ENCODE data around the gene ZNF26. TPM values are rescaled to one million over a fixed set of nuclear protein-coding genes. Genes with fewer than 3 reads are reported as not detected.

The ZNF26 gene
- total and polyA plus RNA-seq, 7 experiments from 2014 or later: 12.6 to 38.8 (median 29.9) TPM

DNA sequence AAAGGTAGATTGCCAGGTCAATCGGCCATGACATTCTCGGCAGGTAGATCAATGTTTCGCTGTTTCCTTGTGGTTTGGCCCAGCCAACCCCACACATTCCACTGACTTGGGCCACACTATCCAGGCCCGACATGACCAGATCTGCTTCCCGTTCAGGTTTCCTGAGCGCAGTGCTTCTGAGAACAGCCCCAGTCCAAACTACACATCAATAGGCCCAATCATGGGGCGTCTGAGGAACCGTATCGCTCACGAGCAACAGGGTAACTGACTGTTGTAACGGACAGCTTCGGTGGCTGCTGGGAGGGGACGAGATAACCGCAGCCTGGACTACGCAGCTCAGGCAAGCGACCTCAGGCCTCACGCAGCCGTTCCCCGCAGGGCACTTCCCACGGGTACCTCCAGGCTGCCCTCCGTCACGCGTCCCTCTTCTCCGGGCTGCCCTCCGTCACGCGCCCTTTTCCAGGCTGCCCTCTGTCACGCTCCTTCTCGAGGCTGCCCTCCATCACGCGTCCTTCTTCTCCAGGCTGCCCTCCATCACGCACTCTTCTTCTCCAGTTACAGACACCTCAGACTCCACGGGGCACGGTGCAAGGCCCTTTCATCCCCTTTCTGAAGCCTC lies 44.7 kb upstream of the ZNF26 start:
- intact Hi-C loops (cut with micrococcal nuclease): no loop called here
- Histone ChIP-seq H3K27me3 (ENCODE audit: control insufficient read depth in 2 of 2, insufficient read depth in 2 of 2, low read length in 2 of 2) (no peaks in the 10 kb centered on the region), H3K4me3 (ENCODE audit: low read length) (no peak overlapping the region), H3K36me3 (ENCODE audit: control insufficient read depth in 2 of 3, insufficient read depth in 3 of 3, low read length in 3 of 3) (peaks cover 23 to 51% (median 26%) of the 10 kb centered on the region in 3 experiments), H3K4me1 (ENCODE audit: control insufficient read depth in 2 of 2, insufficient read depth in 2 of 2, low read length in 2 of 2) (no peaks in the 10 kb centered on the region), H3K27ac (ENCODE audit: low read depth, low read length) (no peak overlapping the region), H3K9me3 (ENCODE audit: control insufficient read depth in 2 of 3, low read length in 3 of 3) (peaks cover 10 to 65% (median 12%) of the 10 kb centered on the region in 3 experiments)
- Mint-ChIP-seq H3K4me1 (no peaks in the 10 kb centered on the region), H3K36me3 (peaks cover 13 to 70% (median 58%) of the 10 kb centered on the region in 5 donors), H3K27ac (peak overlapping the region in 1 of 9 donors; percentile 49), H3K4me3 (no peak overlapping the region), H3K9me3 (peaks cover 0 to 85% (median 55%) of the 10 kb centered on the region in 11 donors), H3K27me3 (no peaks in the 10 kb centered on the region)
- ChIA-PET POLR2A (no interaction called here), CTCF (no interaction called here)
- DNase-seq (no peak), ATAC-seq (no peak)

DNA sequence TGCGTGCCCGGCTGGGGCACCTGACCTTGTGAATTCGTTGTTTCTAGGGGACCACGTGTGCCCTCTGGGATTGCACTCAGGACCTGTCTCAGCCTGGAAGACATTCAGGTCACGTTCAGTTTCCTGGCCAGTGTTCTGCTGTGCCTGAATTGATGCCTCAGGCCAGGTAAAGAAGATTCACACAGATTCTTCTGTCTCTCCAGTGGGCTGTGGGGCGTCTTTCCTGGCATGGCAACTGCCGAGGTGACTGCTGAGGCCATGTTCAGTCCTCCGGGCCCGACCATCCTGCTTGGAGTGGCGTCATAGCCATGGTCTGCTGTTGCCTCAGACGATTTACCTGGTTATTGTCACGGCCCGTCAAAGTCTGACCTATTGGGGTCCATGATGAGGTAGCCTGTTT lies 43.6 kb upstream of the ZNF26 start:
- Mint-ChIP-seq H3K4me1 (no peaks in the 10 kb centered on the region), H3K4me3 (no peak overlapping the region), H3K9me3 (peaks cover 0 to 82% (median 45%) of the 10 kb centered on the region in 11 donors), H3K27me3 (no peaks in the 10 kb centered on the region), H3K27ac (no peak overlapping the region), H3K36me3 (peaks cover 13 to 74% (median 58%) of the 10 kb centered on the region in 5 donors)
- DNase-seq: no peak
- ATAC-seq: no peak
- peaks cover 10 to 60% (median 12%) of the 10 kb centered on the region in 3 experiments for H3K9me3 ChIP-seq (ENCODE audit: control insufficient read depth in 2 of 3, low read length in 3 of 3)
- H3K4me3 ChIP-seq (ENCODE audit: low read length): no peak overlapping the region
- H3K27ac ChIP-seq (ENCODE audit: low read depth, low read length): no peak overlapping the region
- H3K36me3 ChIP-seq (ENCODE audit: control insufficient read depth in 2 of 3, insufficient read depth in 3 of 3, low read length in 3 of 3): peaks cover 23 to 55% (median 26%) of the 10 kb centered on the region in 3 experiments
- ChIA-PET CTCF (no interaction called here), POLR2A (no interaction called here)
- intact Hi-C loops (cut with micrococcal nuclease): no loop called here
- H3K27me3 ChIP-seq (ENCODE audit: control insufficient read depth in 2 of 2, insufficient read depth in 2 of 2, low read length in 2 of 2): no peaks in the 10 kb centered on the region
- no peaks in the 10 kb centered on the region for H3K4me1 ChIP-seq (ENCODE audit: control insufficient read depth in 2 of 2, insufficient read depth in 2 of 2, low read length in 2 of 2)

DNA sequence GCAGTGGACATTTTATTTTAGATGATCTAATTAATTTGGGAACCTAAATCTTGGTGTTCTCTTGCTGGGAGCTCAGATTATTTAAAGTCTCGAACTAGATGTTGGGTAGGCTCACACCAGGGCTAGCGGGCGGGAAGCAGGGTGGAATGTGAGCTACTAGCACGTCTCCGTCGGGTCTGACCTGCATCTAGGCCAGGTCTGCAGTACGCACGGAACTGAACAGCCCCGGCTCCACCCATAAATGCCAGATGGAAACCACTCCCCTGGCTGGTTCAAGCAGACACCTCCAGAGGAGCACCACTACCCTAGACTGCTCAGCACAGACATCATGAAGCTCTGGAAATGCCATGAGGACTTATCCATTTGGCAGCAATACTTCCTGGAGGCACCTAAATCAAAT lies 40.4 kb upstream of the ZNF26 start:
- Mint-ChIP-seq H3K9me3 (peaks cover 4 to 63% (median 49%) of the 10 kb centered on the region in 11 donors), H3K4me1 (peaks cover 0 to 6% (median 0%) of the 10 kb centered on the region in 7 donors), H3K4me3 (peak overlapping the region in 2 of 10 donors; percentile 3 to 42), H3K27me3 (no peaks in the 10 kb centered on the region), H3K36me3 (peaks cover 19 to 81% (median 72%) of the 10 kb centered on the region in 5 donors), H3K27ac (no peak overlapping the region)
- Histone ChIP-seq H3K27me3 (ENCODE audit: control insufficient read depth in 2 of 2, insufficient read depth in 2 of 2, low read length in 2 of 2) (no peaks in the 10 kb centered on the region), H3K36me3 (ENCODE audit: control insufficient read depth in 2 of 3, insufficient read depth in 3 of 3, low read length in 3 of 3) (peaks cover 23 to 80% (median 26%) of the 10 kb centered on the region in 3 experiments), H3K4me3 (ENCODE audit: low read length) (no peak overlapping the region), H3K27ac (ENCODE audit: low read depth, low read length) (no peak overlapping the region), H3K9me3 (ENCODE audit: control insufficient read depth in 2 of 3, low read length in 3 of 3) (peaks cover 6 to 81% (median 10%) of the 10 kb centered on the region in 3 experiments), H3K4me1 (ENCODE audit: control insufficient read depth in 2 of 2, insufficient read depth in 2 of 2, low read length in 2 of 2) (no peaks in the 10 kb centered on the region)
- CTCF ChIA-PET: no interaction called here
- ATAC-seq: no peak
- DNase-seq: no peak
- intact Hi-C loops (cut with micrococcal nuclease): no loop called here
- POLR2A ChIA-PET: no interaction called here

DNA sequence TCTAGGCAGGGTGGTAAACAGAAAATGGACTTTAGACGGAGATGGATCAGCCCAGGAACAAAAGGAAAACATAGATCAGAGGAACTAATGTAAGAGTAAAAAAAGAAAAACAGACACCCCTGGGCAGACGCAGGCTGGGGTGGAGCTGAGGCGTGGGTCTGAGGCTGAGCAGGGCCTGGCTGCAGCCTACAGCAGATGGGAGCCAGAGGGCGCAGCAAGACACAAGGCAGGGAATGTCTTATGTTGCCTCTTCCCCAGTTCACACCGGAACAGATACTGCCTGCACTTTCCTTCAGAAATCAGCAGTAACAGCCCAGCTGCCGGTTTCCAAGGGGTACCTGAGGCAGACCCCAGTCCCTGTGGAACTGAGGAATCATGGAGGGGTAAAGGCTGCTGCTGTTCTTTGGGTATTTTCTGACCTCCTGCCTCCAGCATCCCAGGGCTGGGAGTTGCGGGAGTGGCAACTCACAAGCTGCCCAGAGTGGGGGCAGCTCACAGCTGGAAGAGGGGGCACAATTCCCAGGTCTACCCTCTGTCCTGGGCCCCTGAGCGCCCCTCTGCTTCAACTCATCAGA lies 39.8 kb upstream of the ZNF26 start:
- ATAC-seq (no peak), DNase-seq (no peak)
- Histone ChIP-seq H3K27me3 (ENCODE audit: control insufficient read depth in 2 of 2, insufficient read depth in 2 of 2, low read length in 2 of 2) (no peaks in the 10 kb centered on the region), H3K27ac (ENCODE audit: low read depth, low read length) (no peak overlapping the region), H3K9me3 (ENCODE audit: control insufficient read depth in 2 of 3, low read length in 3 of 3) (peaks cover 6 to 80% (median 15%) of the 10 kb centered on the region in 3 experiments), H3K36me3 (ENCODE audit: control insufficient read depth in 2 of 3, insufficient read depth in 3 of 3, low read length in 3 of 3) (peaks cover 23 to 77% (median 26%) of the 10 kb centered on the region in 3 experiments), H3K4me1 (ENCODE audit: control insufficient read depth in 2 of 2, insufficient read depth in 2 of 2, low read length in 2 of 2) (no peaks in the 10 kb centered on the region), H3K4me3 (ENCODE audit: low read length) (no peak overlapping the region)
- H3K27me3 Mint-ChIP-seq: no peaks in the 10 kb centered on the region
- H3K4me3 Mint-ChIP-seq: peak overlapping the region in 1 of 10 donors; percentile 42
- H3K27ac Mint-ChIP-seq: no peak overlapping the region
- H3K4me1 Mint-ChIP-seq: peaks cover 0 to 6% (median 0%) of the 10 kb centered on the region in 7 donors
- CTCF ChIA-PET: no interaction called here
- peaks cover 4 to 58% (median 43%) of the 10 kb centered on the region in 11 donors for H3K9me3 Mint-ChIP-seq
- peaks cover 19 to 76% (median 67%) of the 10 kb centered on the region in 5 donors for H3K36me3 Mint-ChIP-seq
- intact Hi-C loops (cut with micrococcal nuclease): no loop called here
- POLR2A ChIA-PET: no interaction called here

DNA sequence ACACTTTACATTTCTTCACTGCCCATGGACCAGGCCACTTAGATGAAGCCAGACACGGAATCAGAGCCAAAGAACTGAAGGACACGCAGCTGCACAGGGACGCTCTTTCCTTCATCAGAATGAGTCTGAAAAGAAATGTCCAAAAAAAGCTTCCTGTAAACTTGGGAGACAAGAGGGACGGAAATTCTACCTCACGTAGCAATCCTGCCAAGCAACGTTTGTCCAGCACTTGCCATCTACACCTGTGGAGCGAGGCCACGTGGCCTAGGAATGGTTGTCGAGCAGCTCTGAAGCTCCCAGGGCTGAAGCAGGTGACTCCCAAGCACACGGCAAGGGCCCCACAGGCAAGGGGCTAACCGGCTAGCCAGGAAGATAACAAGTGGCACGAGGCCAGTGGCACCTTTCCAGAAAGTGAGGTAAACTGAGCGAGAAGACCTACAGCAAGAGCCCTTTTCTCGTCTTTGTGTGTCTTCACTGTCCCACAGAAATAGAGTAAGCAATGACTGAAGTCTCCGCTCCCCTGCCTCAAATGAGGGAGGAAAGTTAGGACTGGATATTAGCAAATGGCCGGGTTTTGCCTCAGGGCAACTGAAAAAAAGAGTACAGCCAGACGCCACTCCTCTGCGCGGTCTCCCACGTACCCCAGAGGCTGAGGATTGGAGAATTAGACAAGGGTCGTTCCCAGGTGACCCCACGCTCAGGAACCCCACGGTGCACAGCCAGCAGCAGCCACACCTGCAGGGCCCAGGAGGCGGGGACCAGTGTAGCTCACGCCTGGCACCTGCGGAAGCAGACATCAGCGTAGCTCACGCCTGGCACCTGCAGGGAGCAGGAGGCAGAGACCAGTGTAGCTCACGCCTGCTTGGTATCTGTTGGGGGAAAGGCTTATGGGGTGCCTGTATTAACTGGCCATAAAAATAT lies 37.8 kb upstream of the ZNF26 start:
- peaks cover 15 to 64% (median 61%) of the 10 kb centered on the region in 5 donors for H3K36me3 Mint-ChIP-seq
- no peak overlapping the region for H3K27ac Mint-ChIP-seq
- DNase-seq (no peak), ATAC-seq (no peak)
- no peak overlapping the region for H3K4me3 ChIP-seq (ENCODE audit: low read length)
- H3K4me1 Mint-ChIP-seq: peaks cover 0 to 13% (median 5%) of the 10 kb centered on the region in 7 donors
- ChIA-PET POLR2A (interaction anchor here (0.8 kb wide), 1 partner anchor 11 kb away, joined by 4 read pairs; no protein-coding TSS in a partner anchor), CTCF (no interaction called here)
- no peak overlapping the region for H3K27ac ChIP-seq (ENCODE audit: low read depth, low read length)
- H3K36me3 ChIP-seq (ENCODE audit: control insufficient read depth in 2 of 3, insufficient read depth in 3 of 3, low read length in 3 of 3): peaks cover 17 to 62% (median 19%) of the 10 kb centered on the region in 3 experiments
- peaks cover 0 to 71% (median 12%) of the 10 kb centered on the region in 3 experiments for H3K9me3 ChIP-seq (ENCODE audit: control insufficient read depth in 2 of 3, low read length in 3 of 3)
- H3K9me3 Mint-ChIP-seq: peaks cover 4 to 58% (median 40%) of the 10 kb centered on the region in 11 donors
- intact Hi-C loops (cut with micrococcal nuclease): no loop called here
- H3K27me3 Mint-ChIP-seq: no peaks in the 10 kb centered on the region
- H3K4me3 Mint-ChIP-seq: no peak overlapping the region
- no peaks in the 10 kb centered on the region for H3K27me3 ChIP-seq (ENCODE audit: control insufficient read depth in 2 of 2, insufficient read depth in 2 of 2, low read length in 2 of 2)
- no peaks in the 10 kb centered on the region for H3K4me1 ChIP-seq (ENCODE audit: control insufficient read depth in 2 of 2, insufficient read depth in 2 of 2, low read length in 2 of 2)

GRCh38 chr12:132949936-132950837 lies 36.0 kb upstream of the ZNF26 start:
- no peaks in the 10 kb centered on the region for H3K27me3 Mint-ChIP-seq
- H3K4me3 ChIP-seq (ENCODE audit: low read length): no peak overlapping the region
- H3K27ac Mint-ChIP-seq: no peak overlapping the region
- peaks cover 19 to 58% (median 49%) of the 10 kb centered on the region in 5 donors for H3K36me3 Mint-ChIP-seq
- no peak overlapping the region for H3K4me3 Mint-ChIP-seq
- H3K27ac ChIP-seq (ENCODE audit: low read depth, low read length): no peak overlapping the region
- H3K4me1 ChIP-seq (ENCODE audit: control insufficient read depth in 2 of 2, insufficient read depth in 2 of 2, low read length in 2 of 2): peaks cover 2 to 3% of the 10 kb centered on the region in 2 donors
- ATAC-seq (peak; percentile 22), DNase-seq (no peak)
- peaks cover 7 to 46% (median 7%) of the 10 kb centered on the region in 3 experiments for H3K36me3 ChIP-seq (ENCODE audit: control insufficient read depth in 2 of 3, insufficient read depth in 3 of 3, low read length in 3 of 3)
- POLR2A ChIA-PET: no interaction called here
- intact Hi-C loops (cut with micrococcal nuclease): no loop called here
- H3K9me3 Mint-ChIP-seq: peaks cover 8 to 51% (median 29%) of the 10 kb centered on the region in 11 donors
- peaks cover 7 to 27% (median 21%) of the 10 kb centered on the region in 7 donors for H3K4me1 Mint-ChIP-seq
- H3K27me3 ChIP-seq (ENCODE audit: control insufficient read depth in 2 of 2, insufficient read depth in 2 of 2, low read length in 2 of 2): no peaks in the 10 kb centered on the region
- peaks cover 0 to 61% (median 12%) of the 10 kb centered on the region in 3 experiments for H3K9me3 ChIP-seq (ENCODE audit: control insufficient read depth in 2 of 3, low read length in 3 of 3)
- CTCF ChIA-PET: no interaction called here
